K562 (cell line): ENCODE measurements around the gene NIPSNAP2. TPM values are rescaled to one million over a fixed set of nuclear protein-coding genes. Genes with fewer than 3 reads are reported as not detected.

Experiments
- ATAC-seq: fragments of 200-7000 bp; cut with Tn5 transposase; 3 replicates; pipeline ENCODE4 v1.9.1; 2020; ENCODE audit warnings: moderate library complexity
- BruUV-seq: library from RNA; stranded (reverse); fragments of 400-500 nt; replicated peaks from 2 replicates; lab custom pipeline; 2021; lab: Mats Ljungman, UMichigan
- CTCF ChIA-PET: fragments of 300-600 bp; formaldehyde crosslinking; extraction: SDS; loops from one replicate; lab custom pipeline; 2021; ENCODE audit warnings: low intra/inter-chr PET ratio; lab: Yijun Ruan, JAX
- POLR2A ChIA-PET: fragments of 300-600, 350-650 bp; sonication (Branson Sonifier 250); formaldehyde crosslinking; extraction: SDS; loops from one replicate; lab custom pipeline; 2021; ENCODE audit warnings: antibody characterized with exemption, inconsistent platforms; lab: Yijun Ruan, JAX
- DNase-seq, 4 experiments: peaks; one replicate each; pipeline versions ENCODE4 v3.0.0 to v3.0.0-alpha.2; 2011 to 2018; ENCODE audit warnings: low spot score in 3 of 4, mixed read lengths in 3 of 4; ENCODE audit errors: extremely low read depth in 1 of 4
- FAIRE-seq: peaks from 2 replicates; lab custom pipeline; 2011; peaks lifted over from hg19 to GRCh38; lab: Jason Lieb, UNC
- H2AFZ ChIP-seq: 2 replicates; pipeline ENCODE4 v1.6.0; 2011; ENCODE audit warnings: low read depth, low read length, control low read depth, inconsistent platforms
- H3K27ac ChIP-seq: fragments of 200-600 bp; 3 replicates; pipeline ENCODE4 v1.8.0; 2011; ENCODE audit warnings: low read depth, mild to moderate bottlenecking, control low read depth, inconsistent platforms, low read length, moderate library complexity, mixed read lengths; ENCODE audit errors: extremely low read depth
- H3K27me3 ChIP-seq, 2 experiments: fragments of 300-600 bp in 1 of 2; 2 replicates in 1 of 2; 3 replicates in 1 of 2; pipeline versions ENCODE4 v1.6.0 to v1.8.0; 2011; ENCODE audit warnings: inconsistent platforms in 2 of 2, low read length in 2 of 2, mild to moderate bottlenecking in 1 of 2, mixed read lengths in 1 of 2, moderate library complexity in 1 of 2; ENCODE audit not compliant: control insufficient read depth in 2 of 2, insufficient read depth in 2 of 2
- H3K36me3 ChIP-seq: fragments of 300-600 bp; 3 replicates; pipeline ENCODE4 v1.8.0; 2011; ENCODE audit warnings: mild to moderate bottlenecking, low read length, inconsistent platforms; ENCODE audit not compliant: control insufficient read depth, insufficient read depth
- H3K4me1 ChIP-seq, 2 experiments: fragments of 200-600 bp in 1 of 2; replicated peaks in 1 of 2; 2 replicates in 1 of 2; 3 replicates in 1 of 2; pipeline versions ENCODE4 v1.5.1 to v1.8.0; 2011; ENCODE audit warnings: inconsistent platforms in 2 of 2, low read length in 2 of 2, mild to moderate bottlenecking in 1 of 2, mixed read lengths in 1 of 2, moderate library complexity in 1 of 2; ENCODE audit not compliant: control insufficient read depth in 2 of 2, insufficient read depth in 2 of 2
- H3K4me2 ChIP-seq: 2 replicates; pipeline ENCODE4 v1.6.1; 2011; ENCODE audit warnings: low read length, control low read depth, inconsistent platforms, mixed read lengths; ENCODE audit not compliant: insufficient read depth
- H3K4me3 ChIP-seq: fragments of 200-600 bp; sonication (generic), shearing (Covaris generic); 2 replicates; pipeline ENCODE4 v1.5.1; 2016; ENCODE audit warnings: control low read depth, inconsistent platforms
- H3K79me2 ChIP-seq: fragments of 200-600 bp; 3 replicates; pipeline ENCODE4 v1.8.0; 2011; ENCODE audit warnings: low read length, inconsistent platforms; ENCODE audit not compliant: control insufficient read depth, insufficient read depth
- H3K9ac ChIP-seq, 2 experiments: 2 replicates each; pipeline versions ENCODE4 v1.6.0 to v1.6.1; 2011; ENCODE audit warnings: low read depth in 2 of 2, low read length in 2 of 2, control low read depth in 1 of 2, inconsistent platforms in 1 of 2, mild to moderate bottlenecking in 1 of 2, mixed read lengths in 1 of 2; ENCODE audit not compliant: insufficient read depth in 1 of 2
- H3K9me1 ChIP-seq: one replicate; pipeline ENCODE4 v1.6.0; 2011; ENCODE audit warnings: inconsistent platforms, mild to moderate bottlenecking, low read length, moderate library complexity; ENCODE audit not compliant: control insufficient read depth, insufficient read depth
- H3K9me3 ChIP-seq: replicated peaks from 2 replicates; pipeline ENCODE4 v1.5.1; 2011; ENCODE audit warnings: low read depth, low read length, inconsistent platforms; ENCODE audit not compliant: control insufficient read depth, insufficient read depth
- H4K20me1 ChIP-seq: replicated peaks from 2 replicates; pipeline ENCODE4 v1.6.1; 2011; ENCODE audit warnings: low read length, inconsistent platforms, mixed read lengths; ENCODE audit not compliant: control insufficient read depth, insufficient read depth
- BMI1 ChIP-seq: fragments of 150-350 bp; IDR thresholded peaks from 2 replicates; pipeline ENCODE4 v1.6.1; 2014; ENCODE audit warnings: low read length
- ELK1 ChIP-seq: sonication (generic); formaldehyde crosslinking; IDR thresholded peaks from 2 replicates; pipeline ENCODE4 v1.8.1; 2022; ENCODE audit warnings: missing genetic modification reagents
- ID3 ChIP-seq, 2 experiments: fragments of 250-450 bp in 1 of 2; fragments of 450-650 bp in 1 of 2; sonication (Bioruptor Pico) in 1 of 2; IDR thresholded peaks; 2 replicates each; pipeline versions ENCODE4 v1.6.1 to v1.8.0; 2016 to 2021; ENCODE audit warnings: mild to moderate bottlenecking in 2 of 2, moderate library complexity in 2 of 2, missing compliant biosample characterization in 1 of 2, missing genetic modification characterization in 1 of 2
- KDM1A ChIP-seq, 2 experiments: fragments of 450-650 bp; IDR thresholded peaks; 2 replicates each; pipeline ENCODE4 v1.6.1; 2016; ENCODE audit warnings: mild to moderate bottlenecking in 2 of 2
- NCOR1 ChIP-seq: fragments of 450-650 bp; IDR thresholded peaks from 2 replicates; pipeline ENCODE4 v1.6.1; 2016; ENCODE audit warnings: mild to moderate bottlenecking, moderate library complexity
- POLR2AphosphoS5 ChIP-seq: IDR thresholded peaks from 2 replicates; pipeline ENCODE4 v1.6.1; 2011; ENCODE audit warnings: mild to moderate bottlenecking, low read depth, low read length, moderate library complexity; ENCODE audit not compliant: control insufficient read depth, insufficient read depth
- POLR3G ChIP-seq: IDR thresholded peaks from 2 replicates; pipeline ENCODE4 v1.6.1; 2011; ENCODE audit not compliant: insufficient read length, insufficient replicate concordance; ENCODE audit errors: extremely low read depth
- RBFOX2 ChIP-seq: fragments of 200-400 bp; formaldehyde crosslinking; IDR thresholded peaks from 2 replicates; pipeline ENCODE4 v1.6.1; 2017; ENCODE audit warnings: low read depth, mild to moderate bottlenecking, low read length, moderate library complexity
- SMAD3 ChIP-seq: fragments of 450-650 bp; formaldehyde crosslinking; conservative IDR thresholded peaks from 2 replicates; pipeline ENCODE4 v1.4.0; 2020; ENCODE audit warnings: mild to moderate bottlenecking
- TCFL5 ChIP-seq: fragments of 250-450 bp; sonication (Bioruptor Pico); conservative IDR thresholded peaks from 2 replicates; pipeline ENCODE4 v1.6.1; 2021; ENCODE audit warnings: mild to moderate bottlenecking, moderate library complexity, matching md5 sums
- ZFX ChIP-seq: sonication (generic); formaldehyde crosslinking; IDR thresholded peaks from 2 replicates; pipeline ENCODE4 v1.8.0; 2022; ENCODE audit warnings: mild to moderate bottlenecking, missing genetic modification reagents, moderate library complexity
- ZNF140 ChIP-seq: fragments of 250-450 bp; sonication (Bioruptor Pico); IDR thresholded peaks from 2 replicates; pipeline ENCODE4 v1.8.0; 2021; ENCODE audit warnings: moderate library complexity, mild to moderate bottlenecking, inconsistent platforms
- ZNF143 ChIP-seq: sonication (generic); formaldehyde crosslinking; IDR thresholded peaks from 2 replicates; pipeline ENCODE4 v1.9.0; 2022; ENCODE audit warnings: mild to moderate bottlenecking, missing genetic modification reagents
- ZNF766 ChIP-seq: fragments of 200-800 bp; sonication (Bioruptor generic); conservative IDR thresholded peaks from 2 replicates; pipeline ENCODE4 v1.6.1; 2016; ENCODE audit warnings: missing genetic modification characterization, missing compliant biosample characterization
- WGBS: fragments of 100-300 bp; shearing (Covaris generic); methylation state at CpG from one replicate; pipeline ENCODE4 v1.1.6; 2016; ENCODE audit warnings: low coverage, mixed read lengths; ENCODE audit not compliant: insufficient coverage; ENCODE audit errors: missing lambda C conversion rate; 5-methylcytosine and 5-hydroxymethylcytosine counted together
- in situ Hi-C: fragments of 300-500 bp; cut with MboI; formaldehyde crosslinking; loops from 4 replicates; pipeline ENCODE4 v1.15.0; 2018; ENCODE audit warnings: inconsistent platforms, mixed read lengths
- intact Hi-C: fragments of 100-400 bp; cut with micrococcal nuclease; formaldehyde crosslinking; loops from 2 replicates; pipeline ENCODE4 v1.14.2; 2022
- polyA plus RNA-seq, 8 experiments: library from polyadenylated mRNA; depleted of rRNA in 4 of 8; stranded (reverse) in 5 of 8; unstranded in 3 of 8; fragments of >200 nt; fragmentation: Nextera tagmentation in 2 of 8; fragmentation: Illumina TruSeq in 1 of 8; extraction: Ambion mirVana in 2 of 8; extraction: Trizol in 1 of 8; gene quantifications; 2 replicates each; pipeline versions ENCODE4 v1.2.1 to v1.2.3, GENCODE V29; 2011 to 2014; ENCODE audit warnings: inconsistent platforms in 1 of 8, missing spikeins in 1 of 8
- total RNA-seq, 7 experiments: library from RNA; depleted of rRNA in 6 of 7; stranded (reverse); fragments of >200 nt in 6 of 7; fragmentation: Illumina TruSeq in 2 of 7; extraction: Trizol in 2 of 7; gene quantifications; 2 replicates each; pipeline versions ENCODE4 v1.2.1 to v1.2.3, GENCODE V29; 2011 to 2021; ENCODE audit warnings: low replicate concordance in 1 of 7

Gene NIPSNAP2
- total and polyA plus RNA-seq, 9 of the 15 experiments (the other 6 are each of a cell fraction or from before 2014, with no cell fraction given) = 24.9 to 107 (median 53.0) TPM

- no peak for ATAC-seq
- H3K9me1 ChIP-seq = no peaks in the 10 kb centered on the region
- no peaks in the 10 kb centered on the region for H4K20me1 ChIP-seq
- no peak overlapping the region for H3K4me2 ChIP-seq
- no peak overlapping the region for H2AFZ ChIP-seq
- no peaks in the 10 kb centered on the region for H3K9me3 ChIP-seq
- TF ChIP-seq BMI1 (no peak), ZNF766 (CRISPR knock-in tag) (no peak), ELK1 (CRISPR knock-in tag) (no peak), POLR2AphosphoS5 (no peak), ZFX (CRISPR knock-in tag) (no peak), TCFL5 (CRISPR knock-in tag) (no peak), NCOR1 (no peak), ZNF140 (CRISPR knock-in tag) (no peak), ID3 (CRISPR knock-in tag; IDR thresholded peaks at IDR 0.05) (no peak), ID3 (tag; IDR thresholded peaks at IDR 0.05) (no peak), SMAD3 (CRISPR knock-in tag) (no peak), RBFOX2 (no peak), POLR3G (no peak), KDM1A (IDR thresholded peaks at IDR 0.05) (no peak), ZNF143 (CRISPR knock-in tag) (no peak)
- intact Hi-C loops (loop anchor here (5.0 to 10.0 kb wide), 3 partner anchors 225 to 395 kb away; partner anchors contain the start of gene VOPP1), in situ Hi-C loops (no loop called here)
- peaks cover 2 to 5% of the 10 kb centered on the region in 2 experiments; a peak in 2 of 5 replicates for H3K4me1 ChIP-seq
- H3K36me3 ChIP-seq = peaks cover 16% of the 10 kb centered on the region
- 91% methylated on average over 7 of the region's 11 CpGs for WGBS
- no peak for DNase-seq
- ChIA-PET POLR2A (interaction anchor here (1.0 kb wide), 1 partner anchor 9 kb away, joined by 3 read pairs; no protein-coding TSS in a partner anchor), CTCF (no interaction called here)
- no peak overlapping the region for H3K27ac ChIP-seq
- no peaks in the 10 kb centered on the region for H3K27me3 ChIP-seq
- no peak overlapping the region; a peak in 1 of 4 replicates for H3K9ac ChIP-seq
- peaks cover 45% of the 10 kb centered on the region for H3K79me2 ChIP-seq
- FAIRE-seq = no peak
- no peak overlapping the region for H3K4me3 ChIP-seq
- BruUV-seq = no TSS peak
Observed at GRCh38 chr7:55969391-55969790, 5.0 kb downstream of the NIPSNAP2 start.
